Peyer's patch (tissue), 4 donors: ENCODE measurements around the gene NLRP9.

Experiments used
- CTCF ChIP-seq, 6 experiments: fragments of 450-650 bp in 4 of 6; fragments of 200-600 bp in 2 of 6; sonication (generic) in 1 of 6; IDR thresholded peaks; one replicate each; pipeline ENCODE4 v1.5.1; 2017 to 2019; ENCODE audit warnings: antibody characterized with exemption in 6 of 6, mild to moderate bottlenecking in 3 of 6, moderate library complexity in 1 of 6
- POLR2A ChIP-seq, 2 donors: fragments of 450-650 bp; IDR thresholded peaks; one replicate each; pipeline ENCODE4 v1.5.1; 2017; ENCODE audit warnings: antibody characterized with exemption in 2 of 2, mild to moderate bottlenecking in 2 of 2, moderate library complexity in 2 of 2

GRCh38 chr19:55676383-55676782 lies 61.8 kb downstream of the NLRP9 start:
- TF ChIP-seq CTCF (IDR thresholded peaks at IDR 0.05) (peak in 3 of 6 experiments; percentile 14 to 49 (median 39)), POLR2A (IDR thresholded peaks at IDR 0.05) (no peak)
